ENCODE results near the gene SLC25A13.

DNA sequence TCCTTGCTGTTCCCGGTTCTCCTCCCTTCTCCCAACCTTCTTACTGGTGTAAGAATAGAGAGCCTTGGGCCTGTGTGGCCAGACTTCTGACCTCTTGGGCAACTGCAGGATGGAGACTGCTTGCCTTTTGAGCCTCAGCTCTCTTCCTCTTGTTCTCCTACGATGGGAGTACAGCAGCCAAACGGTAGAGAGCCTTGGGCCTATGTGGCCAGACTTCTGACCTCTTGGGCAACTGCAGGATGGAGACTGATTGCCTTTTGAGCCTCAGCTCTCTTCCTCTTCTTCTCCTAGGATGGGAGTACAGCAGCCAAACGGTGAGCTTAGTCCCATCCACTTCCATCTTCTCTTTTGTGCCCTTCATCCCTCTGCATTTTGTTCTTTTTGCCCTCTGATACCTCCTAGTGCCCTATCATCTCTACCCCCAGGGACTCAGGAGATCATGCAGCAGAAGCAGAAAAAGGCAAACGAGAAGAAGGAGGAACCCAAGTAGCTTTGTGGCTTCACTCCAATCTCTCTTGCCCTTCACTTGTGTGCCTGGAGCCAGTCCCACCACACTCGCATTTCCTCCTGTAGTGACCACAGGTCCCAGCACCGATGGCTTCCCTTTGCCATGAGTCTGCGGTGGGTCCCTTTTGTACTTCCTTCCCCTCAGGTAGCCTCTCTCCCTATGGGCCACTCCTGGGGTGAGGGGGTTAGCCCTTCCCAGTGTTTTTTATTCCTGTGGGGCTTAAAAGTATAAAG lies 15.3 kb downstream of the SLC25A13 start:
- TF ChIP-seq, protein P1, sequence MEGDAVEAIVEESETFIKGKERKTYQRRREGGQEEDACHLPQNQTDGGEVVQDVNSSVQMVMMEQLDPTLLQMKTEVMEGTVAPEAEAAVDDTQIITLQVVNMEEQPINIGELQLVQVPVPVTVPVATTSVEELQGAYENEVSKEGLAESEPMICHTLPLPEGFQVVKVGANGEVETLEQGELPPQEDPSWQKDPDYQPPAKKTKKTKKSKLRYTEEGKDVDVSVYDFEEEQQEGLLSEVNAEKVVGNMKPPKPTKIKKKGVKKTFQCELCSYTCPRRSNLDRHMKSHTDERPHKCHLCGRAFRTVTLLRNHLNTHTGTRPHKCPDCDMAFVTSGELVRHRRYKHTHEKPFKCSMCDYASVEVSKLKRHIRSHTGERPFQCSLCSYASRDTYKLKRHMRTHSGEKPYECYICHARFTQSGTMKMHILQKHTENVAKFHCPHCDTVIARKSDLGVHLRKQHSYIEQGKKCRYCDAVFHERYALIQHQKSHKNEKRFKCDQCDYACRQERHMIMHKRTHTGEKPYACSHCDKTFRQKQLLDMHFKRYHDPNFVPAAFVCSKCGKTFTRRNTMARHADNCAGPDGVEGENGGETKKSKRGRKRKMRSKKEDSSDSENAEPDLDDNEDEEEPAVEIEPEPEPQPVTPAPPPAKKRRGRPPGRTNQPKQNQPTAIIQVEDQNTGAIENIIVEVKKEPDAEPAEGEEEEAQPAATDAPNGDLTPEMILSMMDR (IDR thresholded peaks at IDR 0.05), result no peak
- TF ChIP-seq POLR2A (IDR thresholded peaks at IDR 0.05), result no peak

Measured in uterus (tissue), 2 donors.